DMS153 treated with DMSO at 0.1 percent for 48 hours (cell line): ENCODE results near the gene FHIT.
"Not testable (repeated sequence)": the region's sequence is repeated elsewhere in the genome, so short reads cannot be mapped to it uniquely, and the experiment has no call there.

Source experiments
- DNase-seq: peaks from one replicate; lab custom pipeline; 2025; ENCODE audit not compliant: unreplicated experiment; lab: John Stamatoyannopoulos, UW

The FHIT gene

GRCh38 chr3:60737633-60738399, 513.4 kb downstream of the FHIT start:
- DNase-seq, result no peak

- DNase-seq, result no peak
These were observed 520.9 kb downstream of the FHIT start for GRCh38 chr3:60730371-60730770.

- DNase-seq, result no peak
These were observed 522.2 kb downstream of the FHIT start for GRCh38 chr3:60729056-60729455.

- DNase-seq, result no peak
These were observed 523.2 kb downstream of the FHIT start for GRCh38 chr3:60728006-60728405.

DNA sequence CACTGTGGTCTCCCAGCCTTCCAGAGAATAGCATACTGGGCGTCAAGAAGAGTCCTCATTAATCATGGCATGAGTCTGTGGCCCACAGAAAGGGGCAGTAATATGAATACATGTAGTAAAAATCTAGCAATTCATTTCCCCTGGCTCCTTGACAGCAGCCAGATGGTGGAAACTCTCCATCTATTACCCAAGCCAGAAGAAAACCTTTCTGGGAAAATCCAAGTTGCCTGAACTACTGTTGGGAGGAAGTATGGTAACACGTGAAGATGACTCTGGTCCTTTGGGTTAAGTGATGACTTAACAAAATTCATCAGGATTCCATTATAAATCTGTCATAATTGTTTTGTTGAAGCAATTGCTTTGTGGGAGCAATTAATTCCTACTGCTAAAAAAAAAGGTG, 530.5 kb downstream of the FHIT start:
- DNase-seq, result no peak

- no peak for DNase-seq
These were observed 534.7 kb downstream of the FHIT start for GRCh38 chr3:60716573-60716972.

- peak; percentile 4 for DNase-seq
These were observed 542.9 kb downstream of the FHIT start for GRCh38 chr3:60708191-60708975.

DNA sequence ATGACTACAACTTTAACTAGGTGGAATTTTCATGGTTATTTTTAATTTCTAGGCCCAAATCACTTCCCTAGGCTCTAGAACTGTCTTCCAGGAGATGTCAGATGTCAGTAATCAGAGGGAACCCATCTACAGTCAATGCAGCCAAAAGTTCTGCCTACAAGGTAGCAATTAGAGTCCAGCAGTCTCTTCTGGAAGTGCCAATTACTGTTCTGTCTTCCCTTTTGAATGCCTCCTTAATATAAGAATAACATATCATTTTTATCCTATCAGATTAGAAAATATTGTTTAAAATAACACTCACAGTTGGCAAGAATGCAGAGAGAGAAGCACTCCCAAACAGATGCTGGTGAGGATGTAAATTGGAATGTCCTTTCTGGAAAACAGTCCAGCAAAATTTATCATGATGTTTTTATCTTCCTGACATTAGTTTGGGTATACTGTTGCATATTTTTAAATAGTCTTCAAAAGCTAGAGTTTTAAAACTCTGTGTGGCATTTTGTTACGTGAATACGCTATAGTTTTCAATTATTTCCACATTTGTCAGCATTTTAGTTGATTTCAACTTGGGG, 543.7 kb downstream of the FHIT start:
- DNase-seq, result no peak

GRCh38 chr3:60703956-60704736, 547.1 kb downstream of the FHIT start:
- no peak for DNase-seq

DNA sequence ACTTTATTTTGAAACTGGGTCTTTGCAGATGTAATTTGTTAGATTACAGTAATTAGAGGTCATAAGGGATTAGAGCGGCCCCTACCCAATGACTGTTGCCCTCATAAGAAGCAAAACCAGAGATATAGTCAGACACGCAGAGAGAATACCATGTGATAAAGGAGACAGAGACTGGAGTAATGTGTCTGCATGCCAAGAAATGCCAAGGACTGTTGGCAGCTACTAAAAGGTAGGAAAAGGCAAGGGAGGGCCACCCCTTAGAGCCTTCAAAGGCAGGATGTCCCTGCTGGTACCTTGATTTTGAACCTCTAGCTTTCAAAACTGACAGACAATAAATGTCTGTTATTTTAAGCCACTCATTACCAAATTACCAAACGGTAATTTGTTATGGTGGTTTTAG, 548.2 kb downstream of the FHIT start:
- DNase-seq, result no peak

DNA sequence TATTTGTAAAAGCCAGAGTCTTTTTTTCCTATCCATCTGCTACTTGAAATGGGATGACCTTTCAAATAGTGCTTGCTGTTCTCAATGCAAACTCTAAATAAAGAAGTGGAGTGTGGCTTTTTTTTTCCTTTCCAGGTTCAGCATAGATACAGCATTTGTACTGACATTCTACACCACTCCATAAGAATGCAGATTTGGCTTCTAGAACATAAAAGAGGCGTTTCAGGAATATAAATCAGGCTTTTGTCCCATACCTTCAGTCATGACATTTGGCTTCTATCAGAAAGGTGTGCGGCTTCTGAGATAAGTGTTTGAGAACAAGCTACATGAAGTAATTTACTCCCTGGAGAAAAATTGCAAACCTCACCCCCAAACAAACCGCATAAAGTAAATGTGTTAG, 553.1 kb downstream of the FHIT start:
- DNase-seq, result no peak

- DNase-seq, result no peak
These were observed 554.1 kb downstream of the FHIT start for GRCh38 chr3:60697132-60697531.

DNA sequence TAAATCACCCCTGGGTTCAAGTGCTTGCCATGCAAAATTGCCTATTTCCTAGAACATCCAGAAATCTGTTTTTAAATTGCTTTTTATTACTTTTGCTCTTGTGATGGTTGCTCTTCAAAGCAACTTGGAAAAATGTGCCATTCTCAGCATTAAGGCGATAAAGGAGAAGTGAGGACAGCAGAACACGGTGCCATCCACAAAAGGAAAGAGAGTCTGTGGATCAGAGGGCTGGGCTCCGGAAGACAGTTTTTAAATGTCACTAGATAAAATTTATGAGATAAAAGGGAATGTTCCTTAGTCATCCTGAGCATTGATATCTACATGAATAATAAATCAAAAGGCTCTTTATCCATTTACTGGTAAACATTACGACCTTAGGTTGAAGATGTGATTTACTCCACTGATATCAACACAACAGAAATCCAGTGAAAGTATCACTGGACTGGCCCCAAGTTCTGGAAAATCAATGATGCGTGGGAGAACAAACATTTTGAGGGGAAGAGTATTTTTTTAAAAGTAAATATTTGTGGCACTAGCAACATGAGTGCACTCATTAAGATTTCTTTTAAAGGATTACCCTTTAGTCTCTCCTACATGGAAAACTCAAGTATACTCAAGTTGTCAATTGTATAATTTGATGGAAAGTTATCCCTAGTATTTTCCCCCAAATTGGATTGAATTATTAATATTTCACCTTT, 554.7 kb downstream of the FHIT start:
- no peak for DNase-seq

DNA sequence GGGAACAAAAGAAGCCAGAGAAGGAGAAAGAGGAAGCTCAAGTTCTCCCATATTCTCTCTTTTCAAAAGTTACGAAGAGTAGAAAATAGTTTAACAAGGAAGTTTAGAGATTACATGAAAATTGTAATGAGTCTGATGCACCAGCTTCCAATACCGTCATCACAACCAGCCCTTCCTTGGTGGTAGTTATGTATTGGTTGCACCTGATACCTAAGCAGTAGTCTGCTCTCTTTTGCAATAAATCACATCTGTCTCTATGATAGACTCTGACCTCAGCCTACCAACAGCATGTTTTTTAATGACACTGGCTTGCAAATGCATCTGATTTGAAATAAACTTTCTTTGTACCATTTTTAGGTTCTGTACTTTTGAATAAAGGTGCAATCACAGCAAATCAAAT, 575.8 kb downstream of the FHIT start:
- no peak for DNase-seq

DNA sequence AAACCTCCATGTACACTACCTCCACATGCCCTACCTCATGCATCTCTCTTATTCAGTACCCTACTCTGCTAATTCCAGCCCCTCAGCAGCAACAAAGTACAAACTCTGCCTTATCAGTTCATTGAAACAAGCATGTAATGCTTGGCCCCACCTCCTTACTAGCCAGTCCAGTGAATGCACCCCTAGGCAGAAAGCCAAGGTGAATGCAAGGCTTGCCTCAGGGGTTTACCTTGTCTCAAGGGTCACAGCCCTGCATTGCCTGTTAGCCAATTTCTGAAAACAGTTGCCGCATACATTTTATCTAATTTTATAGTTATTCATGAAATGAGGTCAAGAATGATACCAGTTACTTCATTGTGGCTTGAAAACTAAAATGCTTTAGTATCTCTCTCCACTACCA, 576.4 kb downstream of the FHIT start:
- no peak for DNase-seq

DNA sequence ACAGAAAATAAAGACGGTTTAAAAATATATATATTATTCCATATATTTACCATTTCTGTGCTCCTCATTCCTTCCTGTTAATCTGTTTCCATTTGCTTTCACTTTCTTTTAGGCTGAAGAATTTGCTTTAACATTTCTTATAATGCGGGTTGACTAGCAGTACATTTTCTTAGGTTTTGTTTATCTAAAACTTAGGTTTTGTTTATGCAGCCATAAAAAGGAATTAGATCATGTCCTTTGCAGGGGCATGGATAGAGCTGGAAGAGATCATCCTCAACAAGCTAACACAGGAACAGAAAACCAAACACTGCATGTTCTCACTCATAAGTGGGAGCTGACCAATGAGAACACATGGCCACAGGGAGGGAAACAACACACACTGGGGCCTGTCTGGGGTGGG, 578.1 kb downstream of the FHIT start:
- DNase-seq, result no peak

DNA sequence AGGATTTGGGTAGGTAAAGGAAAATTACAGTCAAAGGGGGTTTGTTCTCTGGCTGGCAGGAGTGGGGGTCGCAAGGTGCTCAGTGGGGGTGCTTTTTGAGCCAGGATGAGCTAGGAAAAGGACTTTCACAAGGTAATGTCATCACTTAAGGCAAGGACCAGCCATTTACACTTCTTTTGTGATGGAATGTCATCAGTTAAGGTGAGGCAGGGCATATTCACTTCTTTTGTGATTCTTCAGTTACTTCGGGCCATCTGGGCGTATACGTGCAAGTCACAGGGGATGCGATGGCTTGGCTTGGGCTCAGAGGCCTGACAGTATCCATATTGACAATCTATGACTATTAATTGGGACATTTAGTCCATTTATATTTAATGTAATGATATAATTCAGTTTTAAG, 578.9 kb downstream of the FHIT start:
- not testable (repeated sequence) for DNase-seq

DNA sequence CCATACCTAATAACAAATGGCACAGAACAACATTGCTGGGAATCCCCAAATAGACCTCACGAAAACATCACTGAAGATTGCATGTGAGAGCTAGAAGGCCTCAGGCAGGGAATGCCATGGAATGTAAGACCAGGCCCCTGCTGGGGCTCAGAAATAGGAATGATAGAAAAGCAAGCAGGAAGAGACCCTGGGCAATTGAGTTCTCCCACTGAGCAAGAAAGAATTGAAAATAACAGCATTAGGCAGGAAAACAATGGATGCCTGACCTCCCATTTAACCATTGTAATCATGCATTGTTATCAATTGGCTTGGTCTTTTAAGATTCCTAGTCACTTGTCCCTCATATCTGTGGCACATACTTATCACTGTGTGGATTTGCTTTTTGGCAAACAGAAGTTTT, 581.6 kb downstream of the FHIT start:
- no peak for DNase-seq

- DNase-seq, result no peak
These were observed 591.2 kb downstream of the FHIT start for GRCh38 chr3:60660026-60660425.

DNA sequence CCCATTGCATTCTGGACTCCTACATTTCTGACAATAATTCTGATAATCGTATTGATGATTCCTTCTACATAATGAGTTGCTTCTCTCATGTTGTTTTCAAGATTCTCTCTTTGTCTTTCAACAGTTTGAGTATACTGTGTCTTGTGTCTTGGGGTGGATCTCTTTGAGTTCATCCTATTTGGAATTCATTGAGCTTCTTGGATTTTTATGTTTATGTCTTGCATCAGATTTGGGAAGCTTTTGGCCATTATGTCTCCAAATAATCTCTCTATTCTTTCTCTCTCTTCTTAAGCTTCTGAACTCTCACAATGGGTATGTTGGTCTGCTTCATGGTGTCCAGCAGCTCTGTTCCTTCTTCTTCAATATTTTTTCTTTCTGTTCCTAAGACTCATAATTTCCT, 592.2 kb downstream of the FHIT start:
- no peak for DNase-seq

DNA sequence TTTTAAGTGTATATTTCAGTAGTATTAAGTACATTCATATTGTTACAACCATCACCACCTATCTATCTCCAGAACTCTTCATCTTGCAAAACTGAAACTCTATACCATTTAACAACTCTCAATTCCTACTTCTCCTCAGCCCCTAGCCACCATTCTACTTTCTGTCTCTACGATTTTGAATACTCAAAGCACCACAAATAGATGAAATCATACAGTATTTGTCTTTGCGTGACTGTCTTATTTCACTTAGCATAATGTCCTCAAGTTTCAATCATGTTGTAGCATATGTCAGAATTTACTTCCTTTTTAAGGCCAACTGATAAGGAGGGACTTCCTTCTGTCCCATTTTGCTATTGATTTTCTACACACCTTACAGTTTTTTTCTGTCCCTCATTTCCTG, 593.3 kb downstream of the FHIT start:
- no peak for DNase-seq
